Spinal cord (tissue), 10 donors: ENCODE results near the gene C2orf49. TPM values are rescaled to one million over a fixed set of nuclear protein-coding genes. Genes with fewer than 3 reads are reported as not detected.

ENCODE experiments used
- DNase-seq, 6 donors: peaks; one replicate each; pipeline versions ENCODE4 v3.0.0 to v3.0.0-alpha.2; 2013 to 2015; ENCODE audit warnings: low spot score in 6 of 6, low read depth in 4 of 6
- H3K27ac ChIP-seq: one replicate; pipeline ENCODE4 v1.5.1; 2013; ENCODE audit warnings: low read depth, low read length, control low read depth
- H3K27me3 ChIP-seq: one replicate; pipeline ENCODE4 v1.6.1; 2013; ENCODE audit warnings: low read length; ENCODE audit not compliant: control insufficient read depth, insufficient read depth
- H3K36me3 ChIP-seq: one replicate; pipeline ENCODE4 v1.6.1; 2013; ENCODE audit warnings: low read length; ENCODE audit not compliant: control insufficient read depth, insufficient read depth
- H3K4me1 ChIP-seq: one replicate; pipeline ENCODE4 v1.6.1; 2013; ENCODE audit warnings: low read length; ENCODE audit not compliant: control insufficient read depth, insufficient read depth
- H3K4me3 ChIP-seq: one replicate; pipeline ENCODE4 v1.5.1; 2013; ENCODE audit warnings: low read depth, low read length, control low read depth
- H3K9me3 ChIP-seq: one replicate; pipeline ENCODE4 v1.6.1; 2013; ENCODE audit warnings: low read length; ENCODE audit not compliant: control insufficient read depth, insufficient read depth
- WGBS: methylation state at CpG from one replicate; pipeline ENCODE4 v1.1.5; 2013; ENCODE audit warnings: missing lambda C conversion rate; ENCODE audit not compliant: insufficient coverage; 5-methylcytosine and 5-hydroxymethylcytosine counted together
- polyA plus RNA-seq, 2 donors: library from polyadenylated mRNA; unstranded; fragments of 120-200 nt; gene quantifications; one replicate each; pipeline ENCODE4 v1.2.1, GENCODE V29; 2013; ENCODE audit not compliant: insufficient read length in 2 of 2
- total RNA-seq, 2 donors: library from RNA; depleted of rRNA in 1 of 2; stranded (reverse); fragments of 120-200 nt in 1 of 2; fragments of >200 nt in 1 of 2; gene quantifications; one replicate each; pipeline versions ENCODE4 v1.2.3 to v1.2.4, GENCODE V29; 2013 to 2014
- donor health status: healthy.

The C2orf49 gene
- total and polyA plus RNA-seq, 4 donors, result 22.2 to 27.5 (median 22.7) TPM

GRCh38 chr2:105369777-105370690 is 32.7 kb downstream of the C2orf49 start:
- peak; percentile 69 to 97 (median 76) for DNase-seq
- Histone ChIP-seq H3K27me3 (no peaks in the 10 kb centered on the region), H3K36me3 (no peaks in the 10 kb centered on the region), H3K4me1 (peaks cover 12% of the 10 kb centered on the region), H3K27ac (no peak overlapping the region), H3K9me3 (no peaks in the 10 kb centered on the region), H3K4me3 (no peak overlapping the region)
- WGBS, result 45% methylated on average over 23 of the region's 30 CpGs

- Histone ChIP-seq H3K27me3 (no peaks in the 10 kb centered on the region), H3K36me3 (no peaks in the 10 kb centered on the region), H3K4me1 (peaks cover 12% of the 10 kb centered on the region), H3K4me3 (no peak overlapping the region), H3K9me3 (no peaks in the 10 kb centered on the region), H3K27ac (no peak overlapping the region)
- DNase-seq, result no peak
- WGBS, result 81% methylated on average over 9 of the region's 10 CpGs
These were observed 33.8 kb downstream of the C2orf49 start for GRCh38 chr2:105371156-105371555.

GRCh38 chr2:105371810-105372209 is 34.5 kb downstream of the C2orf49 start:
- peaks cover 12% of the 10 kb centered on the region for H3K4me1 ChIP-seq
- no peaks in the 10 kb centered on the region for H3K36me3 ChIP-seq
- H3K4me3 ChIP-seq, result no peak overlapping the region
- H3K27ac ChIP-seq, result no peak overlapping the region
- no peaks in the 10 kb centered on the region for H3K9me3 ChIP-seq
- WGBS, result 61% methylated on average over 4 of the region's 4 CpGs
- DNase-seq, result no peak
- H3K27me3 ChIP-seq, result no peaks in the 10 kb centered on the region

GRCh38 chr2:105373344-105373781 is 36.0 kb downstream of the C2orf49 start:
- 62% methylated on average over 9 of the region's 9 CpGs for WGBS
- DNase-seq, result peak in 1 of 6 donors; percentile 61
- H3K36me3 ChIP-seq, result no peaks in the 10 kb centered on the region
- no peaks in the 10 kb centered on the region for H3K27me3 ChIP-seq
- peaks cover 14% of the 10 kb centered on the region for H3K4me1 ChIP-seq
- H3K9me3 ChIP-seq, result no peaks in the 10 kb centered on the region
- no peak overlapping the region for H3K27ac ChIP-seq
- no peak overlapping the region for H3K4me3 ChIP-seq

- H3K9me3 ChIP-seq, result no peaks in the 10 kb centered on the region
- peak overlapping the region; percentile 67 for H3K27ac ChIP-seq
- no peak overlapping the region for H3K4me3 ChIP-seq
- 94% methylated on average over 9 of the region's 9 CpGs for WGBS
- H3K36me3 ChIP-seq, result no peaks in the 10 kb centered on the region
- no peak for DNase-seq
- H3K4me1 ChIP-seq, result peaks cover 15% of the 10 kb centered on the region
- no peaks in the 10 kb centered on the region for H3K27me3 ChIP-seq
These were observed 36.6 kb downstream of the C2orf49 start for GRCh38 chr2:105373895-105374401.

- Histone ChIP-seq H3K27ac (peak overlapping the region; percentile 67), H3K4me1 (peaks cover 10% of the 10 kb centered on the region), H3K36me3 (no peaks in the 10 kb centered on the region), H3K9me3 (no peaks in the 10 kb centered on the region), H3K27me3 (no peaks in the 10 kb centered on the region), H3K4me3 (no peak overlapping the region)
- DNase-seq, result peak in 1 of 6 donors; percentile 50
- 84% methylated on average over 8 of the region's 15 CpGs for WGBS
These were observed 37.7 kb downstream of the C2orf49 start for GRCh38 chr2:105375001-105375561.

GRCh38 chr2:105376010-105376409 is 38.7 kb downstream of the C2orf49 start:
- H3K4me1 ChIP-seq, result peaks cover 8% of the 10 kb centered on the region
- H3K36me3 ChIP-seq, result no peaks in the 10 kb centered on the region
- no peaks in the 10 kb centered on the region for H3K27me3 ChIP-seq
- peak in 1 of 6 donors; percentile 26 for DNase-seq
- no peak overlapping the region for H3K4me3 ChIP-seq
- no peak overlapping the region for H3K27ac ChIP-seq
- no peaks in the 10 kb centered on the region for H3K9me3 ChIP-seq
- WGBS, result 96% methylated on average over 6 of the region's 11 CpGs

- no peak overlapping the region for H3K27ac ChIP-seq
These were observed 39.5 kb downstream of the C2orf49 start for GRCh38 chr2:105376789-105377240.

GRCh38 chr2:105377871-105378270 is 40.5 kb downstream of the C2orf49 start:
- peaks cover 8% of the 10 kb centered on the region for H3K4me1 ChIP-seq
- peak in 1 of 6 donors; percentile 62 for DNase-seq
- H3K27me3 ChIP-seq, result no peaks in the 10 kb centered on the region
- no peak overlapping the region for H3K27ac ChIP-seq
- no peaks in the 10 kb centered on the region for H3K36me3 ChIP-seq
- no peaks in the 10 kb centered on the region for H3K9me3 ChIP-seq
- H3K4me3 ChIP-seq, result no peak overlapping the region
- 84% methylated on average over 3 of the region's 3 CpGs for WGBS

More at GRCh38 chr2:105376789-105377240, 39.5 kb downstream of the C2orf49 start:
- Histone ChIP-seq H3K4me3 (no peak overlapping the region), H3K4me1 (peaks cover 8% of the 10 kb centered on the region), H3K27me3 (no peaks in the 10 kb centered on the region), H3K36me3 (no peaks in the 10 kb centered on the region), H3K9me3 (no peaks in the 10 kb centered on the region)
- 78% methylated on average over 3 of the region's 5 CpGs for WGBS
- DNase-seq, result no peak
